Astrocyte (in vitro differentiated cells and primary cell): Measurements from ENCODE around the gene RAD51B. TPM values are rescaled to one million over a fixed set of nuclear protein-coding genes. Genes with fewer than 3 reads are reported as not detected.

Experiments used
- DNase-seq: peaks from one replicate; pipeline ENCODE4 v3.0.0-alpha.2; 2010; ENCODE audit warnings: low read depth
- FAIRE-seq: peaks from 2 replicates; lab custom pipeline; 2011; peaks lifted over from hg19 to GRCh38; lab: Jason Lieb, UNC
- H2AFZ ChIP-seq: 2 replicates; pipeline ENCODE4 v1.6.0; 2012; ENCODE audit warnings: low read depth, low read length, inconsistent platforms
- H3K27ac ChIP-seq: 2 replicates; pipeline ENCODE4 v1.5.1; 2011; ENCODE audit warnings: low read depth, low read length, inconsistent platforms
- H3K27me3 ChIP-seq: 2 replicates; pipeline ENCODE4 v1.6.0; 2011; ENCODE audit warnings: low read length, inconsistent platforms; ENCODE audit not compliant: insufficient read depth
- H3K36me3 ChIP-seq: 2 replicates; pipeline ENCODE4 v1.5.1; 2011; ENCODE audit warnings: low read length, inconsistent platforms; ENCODE audit not compliant: insufficient read depth
- H3K4me1 ChIP-seq: 2 replicates; pipeline ENCODE4 v1.5.1; 2011; ENCODE audit warnings: low read length, inconsistent platforms; ENCODE audit not compliant: insufficient read depth
- H3K4me2 ChIP-seq: 2 replicates; pipeline ENCODE4 v1.6.0; 2012; ENCODE audit warnings: low read length, inconsistent platforms
- H3K4me3 ChIP-seq: 2 replicates; pipeline ENCODE4 v1.5.1; 2011; ENCODE audit warnings: low read depth, mild to moderate bottlenecking, low read length, inconsistent platforms; ENCODE audit not compliant: insufficient read depth
- H3K79me2 ChIP-seq: 2 replicates; pipeline ENCODE4 v1.6.0; 2012; ENCODE audit warnings: mild to moderate bottlenecking, low read length, inconsistent platforms; ENCODE audit not compliant: insufficient read depth
- H3K9ac ChIP-seq: 2 replicates; pipeline ENCODE4 v1.6.0; 2012; ENCODE audit warnings: mild to moderate bottlenecking, low read length, inconsistent platforms
- H3K9me3 ChIP-seq: 2 replicates; pipeline ENCODE4 v1.5.1; 2012; ENCODE audit warnings: low read depth, mild to moderate bottlenecking, low read length, inconsistent platforms; ENCODE audit not compliant: insufficient read depth
- H4K20me1 ChIP-seq: 2 replicates; pipeline ENCODE4 v1.6.0; 2012; ENCODE audit warnings: low read length, inconsistent platforms; ENCODE audit not compliant: insufficient read depth
- H3K27ac Mint-ChIP-seq: one replicate; pipeline ENCODE4 v1.8.0; 2021; ENCODE audit warnings: mild to moderate bottlenecking, mixed read lengths; ENCODE audit not compliant: unreplicated experiment
- H3K27me3 Mint-ChIP-seq: one replicate; pipeline ENCODE4 v1.8.0; 2021; ENCODE audit warnings: low read depth, mixed read lengths; ENCODE audit not compliant: unreplicated experiment
- H3K36me3 Mint-ChIP-seq: one replicate; pipeline ENCODE4 v1.8.0; 2021; ENCODE audit warnings: low read depth, mixed read lengths; ENCODE audit not compliant: unreplicated experiment
- H3K4me1 Mint-ChIP-seq: one replicate; pipeline ENCODE4 v1.8.0; 2021; ENCODE audit warnings: low read depth, mixed read lengths; ENCODE audit not compliant: unreplicated experiment
- H3K4me3 Mint-ChIP-seq: one replicate; pipeline ENCODE4 v1.8.0; 2021; ENCODE audit warnings: mild to moderate bottlenecking, moderate library complexity, mixed read lengths; ENCODE audit not compliant: unreplicated experiment
- H3K9me3 Mint-ChIP-seq: one replicate; pipeline ENCODE4 v1.8.0; 2021; ENCODE audit warnings: mild to moderate bottlenecking, mixed read lengths; ENCODE audit not compliant: unreplicated experiment
- CTCF ChIP-seq: IDR thresholded peaks from 2 replicates; pipeline ENCODE4 v1.5.1; 2011; ENCODE audit warnings: low read depth, mild to moderate bottlenecking, inconsistent platforms, low read length, moderate library complexity; ENCODE audit not compliant: insufficient read depth
- EZH2 ChIP-seq: IDR thresholded peaks from 2 replicates; pipeline ENCODE4 v1.6.1; 2012; ENCODE audit warnings: mild to moderate bottlenecking, low read length, inconsistent platforms; ENCODE audit not compliant: insufficient read depth
- total RNA-seq: library from RNA; stranded (reverse); gene quantifications from 2 replicates; pipeline ENCODE4 v1.2.1, GENCODE V29; 2021

RAD51B gene
- total RNA-seq, 1 donor from 2014 or later, result 10.8 TPM

- Mint-ChIP-seq H3K27ac (no peak overlapping the region), H3K27me3 (no peaks in the 10 kb centered on the region), H3K36me3 (peaks cover 1% of the 10 kb centered on the region), H3K4me1 (peaks cover 31% of the 10 kb centered on the region), H3K4me3 (no peak overlapping the region), H3K9me3 (no peaks in the 10 kb centered on the region)
- Histone ChIP-seq H3K27me3 (no peaks in the 10 kb centered on the region), H3K36me3 (no peaks in the 10 kb centered on the region), H2AFZ (no peak overlapping the region), H3K27ac (no peak overlapping the region), H3K9me3 (no peaks in the 10 kb centered on the region), H3K4me2 (no peak overlapping the region), H3K79me2 (no peaks in the 10 kb centered on the region), H3K4me3 (no peak overlapping the region), H3K9ac (no peak overlapping the region), H3K4me1 (peaks cover 19% of the 10 kb centered on the region), H4K20me1 (no peaks in the 10 kb centered on the region)
- FAIRE-seq (no peak), DNase-seq (no peak)
- no peak for TF ChIP-seq EZH2
Observed at GRCh38 chr14:68446243-68447040, 626.9 kb downstream of the RAD51B start.

- FAIRE-seq (no peak), DNase-seq (no peak)
- no peaks in the 10 kb centered on the region for H4K20me1 ChIP-seq
- H3K4me1 ChIP-seq, result peaks cover 19% of the 10 kb centered on the region
- H3K9me3 Mint-ChIP-seq, result no peaks in the 10 kb centered on the region
- no peaks in the 10 kb centered on the region for H3K27me3 ChIP-seq
- H3K4me2 ChIP-seq, result no peak overlapping the region
- no peaks in the 10 kb centered on the region for H3K36me3 ChIP-seq
- no peak overlapping the region for H3K4me3 ChIP-seq
- H3K79me2 ChIP-seq, result no peaks in the 10 kb centered on the region
- H3K9me3 ChIP-seq, result no peaks in the 10 kb centered on the region
- no peak overlapping the region for H3K27ac Mint-ChIP-seq
- H2AFZ ChIP-seq, result no peak overlapping the region
- peaks cover 27% of the 10 kb centered on the region for H3K4me1 Mint-ChIP-seq
- TF ChIP-seq EZH2 (no peak), CTCF (no peak)
- no peaks in the 10 kb centered on the region for H3K27me3 Mint-ChIP-seq
- no peak overlapping the region for H3K4me3 Mint-ChIP-seq
- no peak overlapping the region for H3K27ac ChIP-seq
- H3K36me3 Mint-ChIP-seq, result peaks cover 1% of the 10 kb centered on the region
- H3K9ac ChIP-seq, result no peak overlapping the region
Observed at GRCh38 chr14:68447581-68448251, 628.1 kb downstream of the RAD51B start.

- H3K36me3 Mint-ChIP-seq, result peaks cover 1% of the 10 kb centered on the region
- no peaks in the 10 kb centered on the region for H3K27me3 Mint-ChIP-seq
- H3K79me2 ChIP-seq, result no peaks in the 10 kb centered on the region
- H3K9ac ChIP-seq, result no peak overlapping the region
- no peak overlapping the region for H3K4me2 ChIP-seq
- H3K9me3 ChIP-seq, result no peaks in the 10 kb centered on the region
- no peak overlapping the region for H3K27ac ChIP-seq
- H3K9me3 Mint-ChIP-seq, result no peaks in the 10 kb centered on the region
- H3K4me3 ChIP-seq, result no peak overlapping the region
- H2AFZ ChIP-seq, result no peak overlapping the region
- DNase-seq, result no peak
- no peaks in the 10 kb centered on the region for H3K36me3 ChIP-seq
- peaks cover 21% of the 10 kb centered on the region for H3K4me1 Mint-ChIP-seq
- no peak for TF ChIP-seq CTCF
- TF ChIP-seq EZH2, result no peak
- H3K4me1 ChIP-seq, result peaks cover 15% of the 10 kb centered on the region
- H4K20me1 ChIP-seq, result no peaks in the 10 kb centered on the region
- no peak for FAIRE-seq
- no peak overlapping the region for H3K4me3 Mint-ChIP-seq
- no peak overlapping the region for H3K27ac Mint-ChIP-seq
- no peaks in the 10 kb centered on the region for H3K27me3 ChIP-seq
Observed at GRCh38 chr14:68448252-68448902, 628.8 kb downstream of the RAD51B start.
